Liver (tissue), 9 donors: ENCODE data around the gene CCDC186. TPM values are rescaled to one million over a fixed set of nuclear protein-coding genes. Genes with fewer than 3 reads are reported as not detected.

Source experiments
- DNase-seq: peaks from one replicate; pipeline ENCODE4 v3.0.0-alpha.2; 2017; ENCODE audit warnings: low spot score
- H3K27ac ChIP-seq, 2 donors: one replicate each; pipeline ENCODE4 v1.7.0; 2013; ENCODE audit warnings: inconsistent platforms in 2 of 2, low read length in 2 of 2, control low read depth in 1 of 2, low read depth in 1 of 2, mild to moderate bottlenecking in 1 of 2
- H3K27me3 ChIP-seq, 4 donors: one replicate each; pipeline versions ENCODE4 v1.6.1 to v1.7.0; 2013; ENCODE audit warnings: low read length in 3 of 4, inconsistent platforms in 1 of 4, mild to moderate bottlenecking in 1 of 4, moderate library complexity in 1 of 4; ENCODE audit not compliant: control insufficient read depth in 4 of 4, insufficient read depth in 4 of 4
- H3K36me3 ChIP-seq, 4 donors: one replicate each; pipeline versions ENCODE4 v1.6.1 to v1.7.0; 2013; ENCODE audit warnings: low read length in 3 of 4, mild to moderate bottlenecking in 3 of 4, low read depth in 1 of 4, moderate library complexity in 1 of 4; ENCODE audit not compliant: control insufficient read depth in 4 of 4, insufficient read depth in 3 of 4
- H3K4me1 ChIP-seq, 4 donors: one replicate each; pipeline versions ENCODE4 v1.6.1 to v1.7.0; 2013; ENCODE audit warnings: low read length in 3 of 4, mild to moderate bottlenecking in 3 of 4, moderate library complexity in 1 of 4; ENCODE audit not compliant: control insufficient read depth in 4 of 4, insufficient read depth in 4 of 4
- H3K4me3 ChIP-seq, 3 donors: one replicate each; pipeline versions ENCODE4 v1.6.1 to v1.7.0; 2013; ENCODE audit warnings: low read length in 3 of 3, control low read depth in 1 of 3, low read depth in 1 of 3, mild to moderate bottlenecking in 1 of 3
- H3K9ac ChIP-seq, 2 donors: one replicate each; pipeline ENCODE4 v1.7.0; 2013; ENCODE audit warnings: low read length in 2 of 2, mild to moderate bottlenecking in 2 of 2, moderate library complexity in 2 of 2, control low read depth in 1 of 2, low read depth in 1 of 2
- H3K9me3 ChIP-seq, 4 donors: one replicate each; pipeline versions ENCODE4 v1.6.1 to v1.7.0; 2013; ENCODE audit warnings: low read length in 3 of 4; ENCODE audit not compliant: control insufficient read depth in 4 of 4
- ATF3 ChIP-seq: IDR thresholded peaks from 2 replicates; pipeline ENCODE4 v1.6.1; 2016; ENCODE audit warnings: antibody characterized with exemption
- EGR1 ChIP-seq, 2 donors: IDR thresholded peaks; 2 replicates each; pipeline ENCODE4 v1.6.1; 2016 to 2018; ENCODE audit warnings: antibody characterized with exemption in 2 of 2, low read depth in 2 of 2
- FOXA1 ChIP-seq: IDR thresholded peaks from 2 replicates; pipeline ENCODE4 v1.6.1; 2016; ENCODE audit warnings: antibody characterized with exemption
- FOXA2 ChIP-seq: IDR thresholded peaks from 2 replicates; pipeline ENCODE4 v1.6.1; 2016; ENCODE audit warnings: antibody characterized with exemption
- GABPA ChIP-seq, 2 donors: IDR thresholded peaks in 1 of 2; conservative IDR thresholded peaks in 1 of 2; 2 replicates each; pipeline ENCODE4 v1.6.1; 2016; ENCODE audit warnings: antibody characterized with exemption in 2 of 2, mild to moderate bottlenecking in 1 of 2, moderate library complexity in 1 of 2
- HNF4A ChIP-seq, 2 donors: conservative IDR thresholded peaks; 2 replicates each; pipeline ENCODE4 v1.6.1; 2016; ENCODE audit warnings: antibody characterized with exemption in 2 of 2, mild to moderate bottlenecking in 2 of 2
- HNF4G ChIP-seq: IDR thresholded peaks from 2 replicates; pipeline ENCODE4 v1.6.1; 2016; ENCODE audit warnings: antibody characterized with exemption
- NR2F2 ChIP-seq: IDR thresholded peaks from 2 replicates; pipeline ENCODE4 v1.6.1; 2016; ENCODE audit warnings: antibody characterized with exemption
- RAD21 ChIP-seq, 2 donors: IDR thresholded peaks; 2 replicates each; pipeline ENCODE4 v1.6.1; 2016; ENCODE audit warnings: antibody characterized with exemption in 2 of 2, mild to moderate bottlenecking in 2 of 2
- REST ChIP-seq: IDR thresholded peaks from 2 replicates; pipeline ENCODE4 v1.6.1; 2016; ENCODE audit warnings: antibody characterized with exemption, mild to moderate bottlenecking
- RXRA ChIP-seq, 2 donors: IDR thresholded peaks; 2 replicates each; pipeline ENCODE4 v1.6.1; 2017 to 2018; ENCODE audit warnings: antibody characterized with exemption in 2 of 2, mild to moderate bottlenecking in 1 of 2
- SP1 ChIP-seq: IDR thresholded peaks from 2 replicates; pipeline ENCODE4 v1.6.1; 2018; ENCODE audit warnings: antibody characterized with exemption, mild to moderate bottlenecking
- YY1 ChIP-seq: IDR thresholded peaks from 2 replicates; pipeline ENCODE4 v1.6.1; 2016; ENCODE audit warnings: antibody characterized with exemption, mild to moderate bottlenecking
- WGBS: extraction: QIAGEN DNeasy Blood & Tissue Kit; methylation state at CpG from one replicate; pipeline ENCODE4 v1.1.7; 2013; 5-methylcytosine and 5-hydroxymethylcytosine counted together
- polyA plus RNA-seq, 2 donors: library from polyadenylated mRNA; stranded (reverse) in 1 of 2; unstranded in 1 of 2; fragments of 200-250 nt in 1 of 2; fragments of >200 nt in 1 of 2; fragmentation: Nextera tagmentation in 1 of 2; extraction: Ambion mirVana in 1 of 2; gene quantifications; one replicate each; pipeline versions ENCODE4 v1.2.1 to v1.2.3, GENCODE V29; 2013 to 2015
- total RNA-seq, 2 donors: library from RNA; depleted of rRNA; stranded (reverse); fragments of >200 nt; gene quantifications; one replicate each; pipeline ENCODE4 v1.2.3, GENCODE V29; 2014
- donor health status: healthy.
- donor health status: healthy.
- donor health status: healthy.
- donor health status: healthy.
- donor health status: healthy.

CCDC186 gene
- total and polyA plus RNA-seq, 4 donors: 1.9 to 11.6 (median 6.1) TPM

- Histone ChIP-seq H3K27ac (no peak overlapping the region), H3K4me3 (no peak overlapping the region), H3K9ac (no peak overlapping the region), H3K4me1 (peaks cover 0 to 1% (median 0%) of the 10 kb centered on the region in 4 donors), H3K9me3 (no peaks in the 10 kb centered on the region), H3K36me3 (peaks cover 0 to 29% (median 23%) of the 10 kb centered on the region in 4 donors), H3K27me3 (no peaks in the 10 kb centered on the region)
- DNase-seq: no peak
- TF ChIP-seq FOXA1 (no peak), EGR1 (IDR thresholded peaks at IDR 0.05; ENCODE audit: low read depth in 2 of 2) (no peak), YY1 (no peak), ATF3 (no peak), HNF4G (no peak), HNF4A (conservative IDR thresholded peaks at IDR 0.05) (no peak), GABPA (IDR thresholded peaks at IDR 0.05 in 1 of 2, conservative IDR thresholded peaks at IDR 0.05 in 1 of 2) (no peak), RAD21 (IDR thresholded peaks at IDR 0.05) (no peak), NR2F2 (no peak), FOXA2 (no peak), REST (no peak), RXRA (IDR thresholded peaks at IDR 0.05) (no peak), SP1 (no peak)
- 97% methylated on average over 1 of the region's 1 CpG for WGBS
These were observed 34.0 kb downstream of the CCDC186 start for GRCh38 chr10:114140036-114140435.

- Histone ChIP-seq H3K27me3 (no peaks in the 10 kb centered on the region), H3K4me1 (peaks cover 0 to 1% (median 0%) of the 10 kb centered on the region in 4 donors), H3K27ac (no peak overlapping the region), H3K9ac (no peak overlapping the region), H3K4me3 (no peak overlapping the region), H3K36me3 (peaks cover 4 to 36% (median 34%) of the 10 kb centered on the region in 4 donors), H3K9me3 (no peaks in the 10 kb centered on the region)
- WGBS: 86% methylated on average over 3 of the region's 3 CpGs
- DNase-seq: no peak
- TF ChIP-seq NR2F2 (no peak), RXRA (IDR thresholded peaks at IDR 0.05) (no peak)
These were observed 35.4 kb downstream of the CCDC186 start for GRCh38 chr10:114138581-114138980.

- no peaks in the 10 kb centered on the region for H3K4me1 ChIP-seq
- H3K9ac ChIP-seq: no peak overlapping the region
- TF ChIP-seq YY1 (no peak), GABPA (IDR thresholded peaks at IDR 0.05 in 1 of 2, conservative IDR thresholded peaks at IDR 0.05 in 1 of 2) (no peak), ATF3 (no peak), RXRA (IDR thresholded peaks at IDR 0.05) (no peak)
- peaks cover 7 to 43% (median 36%) of the 10 kb centered on the region in 4 donors for H3K36me3 ChIP-seq
- H3K27me3 ChIP-seq: no peaks in the 10 kb centered on the region
- DNase-seq: no peak
- H3K4me3 ChIP-seq: no peak overlapping the region
- WGBS: 92% methylated on average over 2 of the region's 2 CpGs
- no peak overlapping the region for H3K27ac ChIP-seq
- H3K9me3 ChIP-seq: no peaks in the 10 kb centered on the region
These were observed 38.5 kb downstream of the CCDC186 start for GRCh38 chr10:114135476-114135875.
